ENCODE measurements around the gene ZNRD2.

DNA sequence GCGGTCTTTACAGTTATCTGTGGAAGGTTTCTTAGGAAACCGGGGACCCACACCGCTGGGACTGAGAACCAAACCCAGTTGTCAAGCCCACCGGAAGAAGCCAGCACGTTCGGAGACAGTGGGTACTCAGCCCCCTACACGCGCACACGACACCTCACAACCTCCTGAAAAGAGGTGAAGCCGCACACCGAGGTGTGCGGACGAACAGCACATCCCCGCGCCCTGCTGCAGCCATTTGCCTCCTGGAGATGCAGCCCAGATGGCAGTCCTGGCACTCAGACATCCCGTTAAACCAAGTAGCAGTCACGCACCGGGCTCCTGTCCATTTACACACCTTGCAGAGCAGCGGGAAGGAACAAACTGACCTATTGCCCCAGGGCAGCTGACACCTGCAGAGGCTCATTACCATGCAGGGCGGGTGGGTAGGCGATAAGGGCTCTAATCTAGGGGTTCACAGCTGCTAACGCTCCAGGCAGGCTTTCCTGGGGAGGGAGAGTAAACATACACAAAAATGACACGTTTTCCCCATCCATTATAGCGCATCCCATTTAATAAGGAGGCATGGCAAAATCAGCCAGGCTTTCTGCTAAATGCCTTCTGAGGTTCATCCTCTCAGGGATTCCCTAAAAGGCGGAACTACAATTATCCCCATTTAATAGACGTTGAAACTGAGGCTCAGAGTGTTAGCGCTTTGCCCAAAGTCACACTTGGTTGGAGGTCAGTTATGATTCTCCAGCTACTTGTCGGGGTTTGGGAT is 4.7 kb downstream of the ZNRD2 start:
- TF ChIP-seq, protein P1, sequence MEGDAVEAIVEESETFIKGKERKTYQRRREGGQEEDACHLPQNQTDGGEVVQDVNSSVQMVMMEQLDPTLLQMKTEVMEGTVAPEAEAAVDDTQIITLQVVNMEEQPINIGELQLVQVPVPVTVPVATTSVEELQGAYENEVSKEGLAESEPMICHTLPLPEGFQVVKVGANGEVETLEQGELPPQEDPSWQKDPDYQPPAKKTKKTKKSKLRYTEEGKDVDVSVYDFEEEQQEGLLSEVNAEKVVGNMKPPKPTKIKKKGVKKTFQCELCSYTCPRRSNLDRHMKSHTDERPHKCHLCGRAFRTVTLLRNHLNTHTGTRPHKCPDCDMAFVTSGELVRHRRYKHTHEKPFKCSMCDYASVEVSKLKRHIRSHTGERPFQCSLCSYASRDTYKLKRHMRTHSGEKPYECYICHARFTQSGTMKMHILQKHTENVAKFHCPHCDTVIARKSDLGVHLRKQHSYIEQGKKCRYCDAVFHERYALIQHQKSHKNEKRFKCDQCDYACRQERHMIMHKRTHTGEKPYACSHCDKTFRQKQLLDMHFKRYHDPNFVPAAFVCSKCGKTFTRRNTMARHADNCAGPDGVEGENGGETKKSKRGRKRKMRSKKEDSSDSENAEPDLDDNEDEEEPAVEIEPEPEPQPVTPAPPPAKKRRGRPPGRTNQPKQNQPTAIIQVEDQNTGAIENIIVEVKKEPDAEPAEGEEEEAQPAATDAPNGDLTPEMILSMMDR (IDR thresholded peaks at IDR 0.05) = no peak
- TF ChIP-seq POLR2A (IDR thresholded peaks at IDR 0.05) = no peak
